LoVo (cell line): ENCODE results near the gene CIITA.
A peak's percentile ranks its signal among the peaks of the same experiment; 100 is the strongest.
"Not testable (repeated sequence)": the region's sequence is repeated elsewhere in the genome, so short reads cannot be mapped to it uniquely, and the experiment has no call there.

Source experiments
- DNase-seq: peaks from one replicate; pipeline ENCODE4 v3.0.0-alpha.2; 2016; ENCODE audit warnings: low spot score

Gene CIITA

GRCh38 chr16:10950393-10950792 is 73.4 kb downstream of the CIITA start:
- DNase-seq, result no peak

GRCh38 chr16:10951026-10951425 is 74.0 kb downstream of the CIITA start:
- no peak for DNase-seq

GRCh38 chr16:10954903-10955302 is 77.9 kb downstream of the CIITA start:
- DNase-seq, result no peak

- DNase-seq, result no peak
These were observed 80.9 kb downstream of the CIITA start for GRCh38 chr16:10957771-10958482.

- DNase-seq, result no peak
These were observed 82.2 kb downstream of the CIITA start for GRCh38 chr16:10959161-10959560.

- no peak for DNase-seq
These were observed 84.2 kb downstream of the CIITA start for GRCh38 chr16:10961231-10961630.

- peak; percentile 76 for DNase-seq
These were observed 87.3 kb downstream of the CIITA start for GRCh38 chr16:10964039-10964890.

GRCh38 chr16:10964891-10965326 is 87.9 kb downstream of the CIITA start:
- no peak for DNase-seq

GRCh38 chr16:10965440-10966061 is 88.5 kb downstream of the CIITA start:
- DNase-seq, result no peak

GRCh38 chr16:10966129-10966528 is 89.1 kb downstream of the CIITA start:
- no peak for DNase-seq

GRCh38 chr16:10966559-10966958 is 89.6 kb downstream of the CIITA start:
- not testable (repeated sequence) for DNase-seq

- no peak for DNase-seq
These were observed 91.0 kb downstream of the CIITA start for GRCh38 chr16:10967986-10968385.

- DNase-seq, result no peak
These were observed 91.5 kb downstream of the CIITA start for GRCh38 chr16:10968498-10968897.

- no peak for DNase-seq
These were observed 92.6 kb downstream of the CIITA start for GRCh38 chr16:10969615-10970014.

- DNase-seq, result no peak
These were observed 93.1 kb downstream of the CIITA start for GRCh38 chr16:10970065-10970464.

GRCh38 chr16:10971560-10971961 is 94.6 kb downstream of the CIITA start:
- peak; percentile 63 for DNase-seq

GRCh38 chr16:10972108-10972818 is 95.3 kb downstream of the CIITA start:
- DNase-seq, result no peak

GRCh38 chr16:10972819-10973464 is 95.9 kb downstream of the CIITA start:
- DNase-seq, result no peak

GRCh38 chr16:10976634-10977033 is 99.6 kb downstream of the CIITA start:
- DNase-seq, result no peak

GRCh38 chr16:10978124-10978523 is 101.1 kb downstream of the CIITA start:
- DNase-seq, result no peak

GRCh38 chr16:10978871-10979446 is 102.0 kb downstream of the CIITA start:
- no peak for DNase-seq
